Measurements from ENCODE around the gene APOBEC3G.

The APOBEC3G gene

DNA sequence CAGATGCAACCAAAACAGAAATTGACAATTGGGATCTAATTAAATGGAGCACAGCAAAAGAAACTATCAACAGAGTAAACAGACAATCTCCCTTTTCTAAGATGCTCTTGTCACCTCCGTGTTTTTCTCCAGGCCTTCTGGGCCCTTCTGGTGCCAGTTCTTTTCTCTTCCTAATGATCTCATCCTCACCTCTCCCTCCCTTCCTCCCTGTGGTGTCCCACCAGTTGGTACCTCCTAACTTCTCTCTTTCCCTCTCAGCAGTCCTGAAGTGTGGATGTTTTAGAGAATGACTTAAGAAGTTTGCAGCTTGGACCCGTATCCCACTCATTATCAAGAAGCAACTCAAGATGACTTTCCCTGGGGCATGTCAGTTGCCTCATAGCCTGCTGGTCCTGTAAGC is 26.4 kb downstream of the APOBEC3G start:
- TF ChIP-seq, protein P1, sequence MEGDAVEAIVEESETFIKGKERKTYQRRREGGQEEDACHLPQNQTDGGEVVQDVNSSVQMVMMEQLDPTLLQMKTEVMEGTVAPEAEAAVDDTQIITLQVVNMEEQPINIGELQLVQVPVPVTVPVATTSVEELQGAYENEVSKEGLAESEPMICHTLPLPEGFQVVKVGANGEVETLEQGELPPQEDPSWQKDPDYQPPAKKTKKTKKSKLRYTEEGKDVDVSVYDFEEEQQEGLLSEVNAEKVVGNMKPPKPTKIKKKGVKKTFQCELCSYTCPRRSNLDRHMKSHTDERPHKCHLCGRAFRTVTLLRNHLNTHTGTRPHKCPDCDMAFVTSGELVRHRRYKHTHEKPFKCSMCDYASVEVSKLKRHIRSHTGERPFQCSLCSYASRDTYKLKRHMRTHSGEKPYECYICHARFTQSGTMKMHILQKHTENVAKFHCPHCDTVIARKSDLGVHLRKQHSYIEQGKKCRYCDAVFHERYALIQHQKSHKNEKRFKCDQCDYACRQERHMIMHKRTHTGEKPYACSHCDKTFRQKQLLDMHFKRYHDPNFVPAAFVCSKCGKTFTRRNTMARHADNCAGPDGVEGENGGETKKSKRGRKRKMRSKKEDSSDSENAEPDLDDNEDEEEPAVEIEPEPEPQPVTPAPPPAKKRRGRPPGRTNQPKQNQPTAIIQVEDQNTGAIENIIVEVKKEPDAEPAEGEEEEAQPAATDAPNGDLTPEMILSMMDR (conservative IDR thresholded peaks at IDR 0.05; ENCODE audit: low read depth, low read length): no peak
- no peak overlapping the region for H3K4me3 ChIP-seq (ENCODE audit: low read depth, low read length)
- no peak for DNase-seq (ENCODE audit: low read depth)

- TF ChIP-seq, protein P1 (conservative IDR thresholded peaks at IDR 0.05; ENCODE audit: low read depth, low read length): no peak
- H3K4me3 ChIP-seq (ENCODE audit: low read depth, low read length): no peak overlapping the region
- DNase-seq (ENCODE audit: low read depth): no peak
These were observed 29.3 kb downstream of the APOBEC3G start for GRCh38 chr22:39106326-39106725.

DNA sequence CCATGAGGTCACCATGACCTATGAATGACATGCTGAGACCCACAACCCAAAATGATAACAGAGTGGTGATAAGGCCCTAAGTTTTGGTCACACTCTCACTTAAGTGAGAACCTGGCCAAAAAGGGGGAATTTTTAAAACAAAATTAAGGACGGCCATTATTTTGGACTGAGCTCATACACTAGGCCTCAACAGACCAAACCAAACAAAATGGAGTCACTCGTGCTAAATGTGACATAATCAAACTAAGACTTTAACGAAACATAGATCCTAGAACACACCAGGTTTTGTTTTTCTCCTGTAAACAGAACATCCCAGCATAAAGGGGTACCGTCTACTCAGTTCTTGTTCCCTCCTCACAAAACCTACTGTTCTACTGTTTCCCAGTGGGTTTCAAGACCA is 31.4 kb downstream of the APOBEC3G start:
- H3K4me3 ChIP-seq (ENCODE audit: low read depth, low read length): no peak overlapping the region
- TF ChIP-seq, protein P1 (conservative IDR thresholded peaks at IDR 0.05; ENCODE audit: low read depth, low read length): no peak
- DNase-seq (ENCODE audit: low read depth): no peak

- DNase-seq (ENCODE audit: low read depth): no peak
- TF ChIP-seq, protein P1 (conservative IDR thresholded peaks at IDR 0.05; ENCODE audit: low read depth, low read length): no peak
These were observed 32.3 kb downstream of the APOBEC3G start for GRCh38 chr22:39109361-39109760.

DNA sequence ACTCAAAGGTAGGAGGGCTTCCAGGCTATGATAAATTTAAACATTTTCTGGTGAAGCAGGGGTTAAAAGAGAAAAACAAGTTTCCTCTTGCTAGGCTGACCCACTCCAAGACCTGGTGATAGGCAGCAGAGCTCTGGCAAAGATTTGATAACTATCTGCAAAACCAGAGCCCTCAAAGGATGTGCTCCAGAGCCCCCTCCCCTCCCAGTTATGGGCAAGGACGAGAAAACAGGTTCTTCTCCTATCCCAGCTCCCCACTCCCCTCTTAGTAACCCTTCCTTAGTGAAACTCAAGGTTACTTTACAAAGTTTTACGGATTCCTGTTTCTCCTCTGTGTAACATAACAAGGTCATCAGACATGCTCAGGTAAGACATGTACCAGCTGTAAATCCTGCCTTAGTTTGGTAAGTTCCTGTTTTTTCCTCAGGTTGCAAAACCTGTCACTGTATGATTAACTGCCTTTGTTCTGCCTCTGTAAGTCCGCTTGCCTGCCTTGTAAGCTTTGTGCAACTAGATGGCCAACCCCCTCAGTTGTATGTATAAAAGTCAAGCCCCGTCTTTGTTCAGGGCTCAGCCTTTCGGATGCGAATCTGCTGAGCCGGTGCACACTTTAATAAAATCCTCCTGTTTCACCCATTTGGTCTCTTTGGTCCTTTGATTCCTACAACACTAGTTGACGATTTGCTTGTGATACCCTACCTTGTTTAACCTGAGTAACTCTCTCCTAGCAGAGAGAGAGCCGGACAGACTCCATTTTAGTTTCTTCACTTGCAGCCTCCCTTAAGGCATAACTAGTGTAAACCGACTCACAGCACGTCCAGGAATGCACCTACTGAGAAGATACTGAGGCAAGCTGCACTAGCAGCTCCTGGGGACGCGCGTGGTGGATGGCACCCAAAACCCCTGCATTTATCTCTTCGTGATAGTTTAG is 33.8 kb downstream of the APOBEC3G start:
- TF ChIP-seq, protein P1 (conservative IDR thresholded peaks at IDR 0.05; ENCODE audit: low read depth, low read length): no peak
- no peak for DNase-seq (ENCODE audit: low read depth)

More at GRCh38 chr22:39109361-39109760, 32.3 kb downstream of the APOBEC3G start:
- H3K4me3 ChIP-seq (ENCODE audit: low read depth, low read length): no peak overlapping the region

GRCh38 chr22:39114112-39114511 is 37.0 kb downstream of the APOBEC3G start:
- no peak overlapping the region for H3K4me3 ChIP-seq (ENCODE audit: low read depth, low read length)
- TF ChIP-seq, protein P1 (conservative IDR thresholded peaks at IDR 0.05; ENCODE audit: low read depth, low read length): no peak
- DNase-seq (ENCODE audit: low read depth): no peak

More for the DNA sequence above, 33.8 kb downstream of the APOBEC3G start:
- H3K4me3 ChIP-seq (ENCODE audit: low read depth, low read length): no peak overlapping the region

GRCh38 chr22:39115570-39115969 is 38.5 kb downstream of the APOBEC3G start:
- no peak for DNase-seq (ENCODE audit: low read depth)
- TF ChIP-seq, protein P1 (conservative IDR thresholded peaks at IDR 0.05; ENCODE audit: low read depth, low read length): no peak
- no peak overlapping the region for H3K4me3 ChIP-seq (ENCODE audit: low read depth, low read length)
